Dendritic cell treated with granulocyte-macrophage colony-stimulating factor and Interleukin-4, amounts not matched to agents 40 ng/mL and 50 ng/mL, for 4 days (primary cell): ENCODE data around the gene BOC.
A peak's percentile ranks its signal among the peaks of the same experiment; 100 is the strongest.

Source experiments
- H3K27ac Mint-ChIP-seq: one replicate; pipeline ENCODE4 v1.8.0; 2022; ENCODE audit warnings: mild to moderate bottlenecking, mixed read lengths
- H3K27me3 Mint-ChIP-seq: one replicate; pipeline ENCODE4 v1.8.0; 2022; ENCODE audit warnings: mild to moderate bottlenecking, mixed read lengths
- H3K36me3 Mint-ChIP-seq: one replicate; pipeline ENCODE4 v1.8.0; 2022; ENCODE audit warnings: low read depth, mixed read lengths
- H3K4me1 Mint-ChIP-seq: one replicate; pipeline ENCODE4 v1.8.0; 2022; ENCODE audit warnings: low read depth, mixed read lengths
- H3K4me3 Mint-ChIP-seq: one replicate; pipeline ENCODE4 v1.8.0; 2022; ENCODE audit warnings: mild to moderate bottlenecking, moderate library complexity, mixed read lengths
- H3K9me3 Mint-ChIP-seq: one replicate; pipeline ENCODE4 v1.8.0; 2022; ENCODE audit warnings: mixed read lengths
- intact Hi-C: fragments of 100-400 bp; cut with micrococcal nuclease; formaldehyde crosslinking; loops from one replicate; pipeline ENCODE4 v1.15.0; 2022

BOC gene

DNA sequence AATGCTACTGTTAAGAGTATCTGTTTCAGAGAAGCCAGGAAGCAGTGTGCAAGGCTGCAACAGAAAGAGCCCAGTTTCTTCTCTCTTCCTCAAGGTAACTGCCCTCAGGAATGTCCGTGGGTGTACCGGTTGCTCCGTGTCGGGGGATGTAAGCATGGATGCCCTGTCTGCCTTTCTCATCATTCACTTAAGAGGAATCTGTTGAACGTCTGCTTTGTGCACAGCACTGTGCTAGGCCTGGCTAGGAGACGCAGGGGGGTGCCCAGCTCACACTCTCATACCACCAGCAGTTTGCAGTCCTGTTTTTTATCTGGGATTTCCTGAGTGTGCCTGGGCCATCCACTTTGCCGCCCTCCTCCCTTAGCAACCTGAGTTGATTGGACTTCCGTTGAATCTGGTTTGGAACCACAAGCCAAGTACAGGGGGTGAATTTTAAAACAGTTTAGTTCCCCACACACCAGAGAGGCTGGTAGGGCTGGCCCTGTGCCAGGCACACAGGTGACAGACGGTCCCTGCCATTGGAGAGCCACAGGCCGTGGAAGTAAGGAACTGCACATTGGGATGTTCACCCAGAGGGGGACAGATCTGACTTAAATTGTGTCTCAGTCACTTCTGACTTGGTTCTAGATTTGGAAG lies 11.2 kb downstream of the BOC start:
- Mint-ChIP-seq H3K36me3 (no peaks in the 10 kb centered on the region), H3K4me3 (no peak overlapping the region), H3K27me3 (peaks cover 30% of the 10 kb centered on the region), H3K27ac (no peak overlapping the region), H3K9me3 (no peaks in the 10 kb centered on the region), H3K4me1 (peaks cover 57% of the 10 kb centered on the region)
- intact Hi-C loops: loop anchor here (5.0 kb wide), 1 partner anchor 35 kb away; no protein-coding TSS in a partner anchor

DNA sequence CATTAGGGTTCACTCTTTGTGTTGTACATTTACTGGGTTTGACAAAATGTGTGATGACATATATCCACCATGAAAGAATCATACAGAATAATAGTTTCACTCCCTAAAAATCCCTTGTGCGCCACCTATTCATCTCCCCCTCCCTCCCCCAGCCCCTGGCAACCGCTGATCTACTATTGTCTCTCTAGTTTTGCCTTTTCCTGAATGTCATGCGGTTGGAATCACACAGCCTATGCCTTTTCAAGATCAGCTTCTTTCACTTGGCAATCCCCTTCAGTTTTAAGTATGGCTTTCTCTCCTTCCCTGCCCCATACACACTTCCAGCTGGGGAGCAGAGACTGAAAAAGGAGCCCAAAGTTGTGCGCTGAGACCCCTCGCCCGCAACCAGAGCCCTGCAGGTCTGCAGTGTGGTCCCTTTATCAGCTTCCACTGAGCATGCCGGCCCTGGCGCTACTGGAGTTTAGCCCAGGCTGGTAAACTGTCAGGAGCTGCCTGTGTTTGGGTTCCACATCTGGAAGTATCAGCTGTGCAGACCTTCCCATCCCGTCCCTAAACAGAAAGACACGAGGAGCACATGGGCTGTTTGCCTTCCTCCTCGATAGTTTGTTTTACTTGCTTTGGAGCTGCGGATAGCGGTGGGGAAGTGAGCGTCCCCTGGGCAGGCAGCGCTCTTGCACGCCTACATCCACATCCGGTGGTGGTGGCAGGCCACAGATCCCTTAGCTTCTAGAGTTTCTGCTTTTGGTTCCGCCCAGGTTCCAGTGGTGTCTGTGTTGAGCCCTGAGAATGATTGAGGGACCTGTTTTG lies 12.3 kb downstream of the BOC start:
- no peaks in the 10 kb centered on the region for H3K9me3 Mint-ChIP-seq
- peak overlapping the region; percentile 65 for H3K27ac Mint-ChIP-seq
- H3K36me3 Mint-ChIP-seq: no peaks in the 10 kb centered on the region
- no peak overlapping the region for H3K4me3 Mint-ChIP-seq
- H3K4me1 Mint-ChIP-seq: peaks cover 50% of the 10 kb centered on the region
- H3K27me3 Mint-ChIP-seq: peaks cover 28% of the 10 kb centered on the region
- intact Hi-C loops: loop anchor here (5.0 kb wide), 1 partner anchor 34 kb away; no protein-coding TSS in a partner anchor

- H3K27ac Mint-ChIP-seq: no peak overlapping the region
- H3K36me3 Mint-ChIP-seq: no peaks in the 10 kb centered on the region
- intact Hi-C loops: no loop called here
- H3K9me3 Mint-ChIP-seq: no peaks in the 10 kb centered on the region
- peaks cover 41% of the 10 kb centered on the region for H3K4me1 Mint-ChIP-seq
- H3K4me3 Mint-ChIP-seq: no peak overlapping the region
- peaks cover 24% of the 10 kb centered on the region for H3K27me3 Mint-ChIP-seq
Measured at GRCh38 chr3:113225286-113225685, 13.9 kb downstream of the BOC start.

DNA sequence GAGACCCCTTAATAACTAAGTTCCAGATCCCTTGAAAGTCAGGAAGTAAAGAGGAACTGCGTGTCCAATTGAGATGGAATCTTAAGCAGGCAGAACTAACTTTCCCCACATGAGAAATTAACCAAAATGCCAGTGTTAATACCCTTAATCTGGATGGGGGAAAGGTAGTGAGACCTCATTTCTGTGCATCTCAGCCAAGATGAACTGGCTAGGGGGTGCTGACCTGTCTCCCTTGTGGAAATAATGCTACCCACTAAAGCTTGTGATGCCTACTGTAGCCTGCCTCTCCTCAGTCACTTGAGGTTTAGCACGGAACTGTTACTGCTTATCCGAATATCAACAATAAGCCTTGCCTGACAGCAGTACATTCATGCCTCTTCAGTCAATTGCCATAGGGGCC lies 15.1 kb downstream of the BOC start:
- Mint-ChIP-seq H3K36me3 (no peaks in the 10 kb centered on the region), H3K27ac (no peak overlapping the region), H3K4me3 (no peak overlapping the region), H3K4me1 (peaks cover 31% of the 10 kb centered on the region), H3K27me3 (peaks cover 12% of the 10 kb centered on the region), H3K9me3 (no peaks in the 10 kb centered on the region)
- intact Hi-C loops: no loop called here

- Mint-ChIP-seq H3K4me1 (peaks cover 26% of the 10 kb centered on the region), H3K9me3 (no peaks in the 10 kb centered on the region), H3K4me3 (no peak overlapping the region), H3K27ac (no peak overlapping the region), H3K36me3 (no peaks in the 10 kb centered on the region), H3K27me3 (peaks cover 6% of the 10 kb centered on the region)
- intact Hi-C loops: no loop called here
Measured at GRCh38 chr3:113227146-113227545, 15.8 kb downstream of the BOC start.

DNA sequence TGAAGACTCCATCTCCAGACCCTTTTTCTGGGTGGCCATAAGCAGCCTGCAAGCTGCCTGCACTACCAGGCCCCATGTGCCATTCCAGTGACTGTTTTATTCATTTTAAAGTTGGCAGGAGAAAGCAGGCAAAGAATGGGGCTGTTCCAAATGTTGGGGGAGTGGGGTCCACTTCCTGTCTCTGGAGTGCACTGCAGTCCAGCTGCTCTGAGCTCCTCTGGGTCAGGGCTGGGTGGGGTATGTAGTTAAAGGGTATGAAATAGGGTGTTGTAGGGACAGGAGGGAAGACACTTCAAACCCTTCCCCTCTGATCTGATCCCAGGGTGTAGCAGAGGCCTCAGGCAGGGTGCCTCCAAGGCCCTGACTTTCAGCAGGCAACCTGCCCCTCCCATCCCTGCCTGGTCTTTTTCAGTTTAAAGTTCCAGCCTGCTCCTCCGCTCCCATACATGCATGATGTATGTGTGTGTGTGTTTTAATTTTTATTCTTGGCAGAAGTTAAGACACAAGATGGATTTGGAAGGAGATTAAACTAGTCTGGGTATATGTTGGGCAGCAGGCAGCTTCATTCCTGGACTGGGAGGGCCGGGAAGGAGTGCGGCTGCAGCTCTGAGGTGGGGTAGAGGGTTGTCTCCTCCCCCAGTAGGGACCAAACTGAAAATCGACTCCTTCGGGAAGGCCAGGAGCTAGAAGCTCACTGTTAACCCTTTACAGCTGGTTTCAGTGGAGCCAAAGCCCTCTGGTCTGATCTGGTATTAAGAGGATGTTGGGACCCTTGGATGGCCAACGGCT lies 17.3 kb downstream of the BOC start:
- Mint-ChIP-seq H3K27me3 (no peaks in the 10 kb centered on the region), H3K36me3 (no peaks in the 10 kb centered on the region), H3K27ac (no peak overlapping the region), H3K9me3 (no peaks in the 10 kb centered on the region), H3K4me1 (peaks cover 10% of the 10 kb centered on the region), H3K4me3 (no peak overlapping the region)
- intact Hi-C loops: no loop called here

DNA sequence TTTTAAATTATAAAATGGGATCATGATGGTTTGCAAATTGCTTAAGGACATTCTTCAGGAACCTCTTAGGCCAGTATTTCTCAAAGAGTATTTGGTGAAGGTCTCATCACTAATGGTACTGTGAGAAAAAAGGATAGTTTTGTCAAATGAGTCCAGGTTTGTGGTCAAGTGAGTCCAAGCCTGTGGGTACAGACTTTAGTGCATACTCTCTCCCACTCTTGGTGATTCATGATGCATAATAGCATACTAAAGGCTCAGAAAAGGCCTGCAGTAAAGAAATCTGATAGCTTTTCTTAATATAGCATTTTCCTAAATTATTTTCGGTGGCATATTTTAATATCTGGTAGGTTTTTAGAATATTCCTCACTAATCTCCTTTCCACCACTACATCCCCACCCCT lies 20.0 kb downstream of the BOC start:
- H3K9me3 Mint-ChIP-seq: no peaks in the 10 kb centered on the region
- intact Hi-C loops: no loop called here
- H3K36me3 Mint-ChIP-seq: no peaks in the 10 kb centered on the region
- no peaks in the 10 kb centered on the region for H3K4me1 Mint-ChIP-seq
- no peaks in the 10 kb centered on the region for H3K27me3 Mint-ChIP-seq
- H3K27ac Mint-ChIP-seq: no peak overlapping the region
- no peak overlapping the region for H3K4me3 Mint-ChIP-seq

DNA sequence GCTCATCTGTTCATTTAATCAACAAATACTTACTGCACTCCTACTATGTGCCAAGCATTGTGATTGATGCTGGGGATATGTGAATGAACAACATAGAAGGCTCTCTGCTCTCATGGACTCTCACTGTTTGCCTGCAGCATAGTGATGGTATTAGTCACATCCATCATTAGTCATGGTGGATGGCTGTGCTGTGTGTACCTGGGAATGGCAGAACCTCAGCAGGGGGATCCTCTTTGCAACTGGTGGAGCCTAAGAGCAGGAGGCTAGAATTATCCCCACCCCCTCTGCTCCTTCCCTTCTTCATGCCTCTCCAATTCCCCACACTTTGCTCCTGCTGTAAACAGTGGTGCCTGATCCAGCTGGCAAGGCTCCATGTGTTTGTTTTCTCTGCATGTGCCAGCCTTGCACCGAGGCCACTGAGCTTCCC lies 20.5 kb downstream of the BOC start:
- H3K4me3 Mint-ChIP-seq: no peak overlapping the region
- H3K4me1 Mint-ChIP-seq: no peaks in the 10 kb centered on the region
- intact Hi-C loops: no loop called here
- H3K27me3 Mint-ChIP-seq: no peaks in the 10 kb centered on the region
- H3K9me3 Mint-ChIP-seq: no peaks in the 10 kb centered on the region
- no peak overlapping the region for H3K27ac Mint-ChIP-seq
- no peaks in the 10 kb centered on the region for H3K36me3 Mint-ChIP-seq

DNA sequence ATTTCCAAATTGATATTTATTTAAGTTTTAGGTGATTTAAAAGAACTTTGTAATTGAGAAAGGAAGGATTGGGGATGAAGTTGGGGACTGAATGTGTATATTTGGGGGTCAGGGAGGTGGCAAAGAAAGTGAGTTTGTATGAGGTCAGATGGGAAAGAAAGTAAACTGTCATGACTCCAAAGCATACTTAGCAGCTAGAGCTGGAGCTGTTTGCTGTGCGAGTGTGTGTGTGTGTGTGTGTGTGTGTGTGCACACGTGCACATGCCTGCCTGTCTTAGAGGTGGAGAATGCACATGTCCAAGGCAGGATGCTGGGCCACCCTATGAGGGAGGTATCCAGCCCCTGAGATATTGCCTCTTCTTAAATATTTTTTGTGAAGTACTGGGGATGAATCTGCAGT lies 21.0 kb downstream of the BOC start:
- Mint-ChIP-seq H3K9me3 (no peaks in the 10 kb centered on the region), H3K36me3 (no peaks in the 10 kb centered on the region), H3K4me3 (no peak overlapping the region), H3K27ac (no peak overlapping the region), H3K4me1 (no peaks in the 10 kb centered on the region), H3K27me3 (peaks cover 3% of the 10 kb centered on the region)
- intact Hi-C loops: no loop called here

DNA sequence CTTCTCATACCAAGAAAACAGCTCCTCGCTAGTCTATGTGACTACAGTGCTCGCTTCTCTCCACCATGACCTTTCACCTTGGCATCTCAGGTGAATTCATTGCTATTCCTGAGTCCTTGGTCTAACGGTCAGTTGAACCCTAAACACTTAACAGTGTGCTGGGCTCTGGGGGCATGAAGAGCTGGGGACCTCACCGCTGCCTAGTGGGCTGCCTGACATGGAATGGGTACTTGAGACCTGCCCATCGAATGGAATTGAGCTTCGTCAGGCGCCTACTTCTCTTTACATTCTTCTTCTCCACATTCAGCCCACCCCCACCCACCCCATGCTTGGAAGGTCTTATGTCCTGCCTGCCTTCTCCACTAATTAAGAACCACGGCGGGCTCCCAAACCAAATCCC lies 22.1 kb downstream of the BOC start:
- Mint-ChIP-seq H3K4me3 (no peak overlapping the region), H3K27me3 (peaks cover 6% of the 10 kb centered on the region), H3K27ac (no peak overlapping the region), H3K9me3 (no peaks in the 10 kb centered on the region), H3K36me3 (no peaks in the 10 kb centered on the region), H3K4me1 (no peaks in the 10 kb centered on the region)
- intact Hi-C loops: no loop called here

DNA sequence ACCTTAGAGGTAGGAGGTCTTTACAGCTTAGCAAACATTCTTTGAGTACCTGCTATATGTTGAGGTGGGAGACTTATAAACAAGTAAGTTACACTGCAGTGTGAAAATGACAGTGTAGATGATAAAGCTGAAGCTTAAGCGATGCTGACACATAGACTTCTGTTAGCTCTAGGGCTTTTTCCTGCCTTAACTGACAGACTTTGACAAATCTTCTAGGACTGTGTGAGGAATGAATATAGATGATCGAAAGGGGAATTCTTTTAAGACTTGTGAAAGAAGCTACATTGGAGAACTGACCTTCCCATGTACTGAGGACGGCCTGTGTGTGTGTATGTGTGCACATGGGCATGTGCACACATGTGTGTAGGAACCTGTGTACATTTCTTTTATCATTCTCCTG lies 22.7 kb downstream of the BOC start:
- H3K9me3 Mint-ChIP-seq: no peaks in the 10 kb centered on the region
- intact Hi-C loops: no loop called here
- H3K27me3 Mint-ChIP-seq: peaks cover 6% of the 10 kb centered on the region
- no peak overlapping the region for H3K27ac Mint-ChIP-seq
- H3K4me3 Mint-ChIP-seq: no peak overlapping the region
- no peaks in the 10 kb centered on the region for H3K4me1 Mint-ChIP-seq
- H3K36me3 Mint-ChIP-seq: no peaks in the 10 kb centered on the region

DNA sequence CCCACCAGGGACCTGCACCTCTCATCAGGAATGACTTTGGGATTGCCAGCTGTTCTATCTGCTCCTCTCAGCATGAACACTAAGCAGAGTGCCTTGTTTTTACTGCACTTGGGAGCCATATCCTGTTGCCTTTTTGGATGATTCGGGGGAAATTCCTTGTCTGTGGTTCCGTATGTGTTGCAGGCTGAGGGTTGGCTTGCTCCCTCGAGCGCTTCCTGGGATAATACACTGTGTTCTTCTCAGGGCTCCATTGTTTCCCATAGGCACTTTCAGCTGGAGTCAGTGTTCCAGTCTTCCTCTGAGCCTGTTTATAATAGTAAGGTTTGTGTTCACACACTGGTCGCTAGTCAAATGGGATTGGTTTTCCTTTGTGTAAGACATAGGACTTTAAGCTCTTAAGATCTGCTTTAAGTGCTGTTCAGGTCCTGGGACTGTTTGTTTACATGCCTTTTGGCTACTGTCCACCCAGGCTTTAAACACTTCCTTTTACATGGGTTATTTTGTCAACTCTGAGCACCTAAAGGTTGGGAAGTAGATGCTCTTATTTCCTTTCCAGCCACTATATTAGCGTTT lies 23.4 kb downstream of the BOC start:
- Mint-ChIP-seq H3K27me3 (peaks cover 8% of the 10 kb centered on the region), H3K9me3 (no peaks in the 10 kb centered on the region), H3K4me1 (no peaks in the 10 kb centered on the region), H3K27ac (no peak overlapping the region), H3K4me3 (no peak overlapping the region), H3K36me3 (no peaks in the 10 kb centered on the region)
- intact Hi-C loops: no loop called here

DNA sequence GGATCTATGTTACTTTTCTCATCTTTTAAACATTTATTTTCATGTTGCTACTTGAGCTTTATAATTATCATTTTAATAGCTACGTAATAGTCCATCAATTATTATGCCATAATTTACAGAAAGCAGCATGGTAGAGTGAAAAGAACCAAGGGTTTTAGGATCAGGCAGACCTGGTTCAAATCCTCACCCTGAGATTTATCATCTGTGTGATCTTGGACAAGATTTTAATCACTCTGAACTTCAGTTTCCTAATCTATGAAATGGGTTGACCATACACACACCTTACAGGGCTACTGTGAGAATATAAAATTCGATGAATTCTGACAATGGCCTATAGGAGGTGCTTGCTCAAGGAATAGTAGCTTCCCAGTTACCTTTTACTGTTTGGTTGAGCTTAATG lies 27.1 kb downstream of the BOC start:
- Mint-ChIP-seq H3K9me3 (no peaks in the 10 kb centered on the region), H3K27me3 (peaks cover 15% of the 10 kb centered on the region), H3K27ac (no peak overlapping the region), H3K4me3 (no peak overlapping the region), H3K4me1 (peaks cover 20% of the 10 kb centered on the region), H3K36me3 (no peaks in the 10 kb centered on the region)
- intact Hi-C loops: no loop called here

- Mint-ChIP-seq H3K27me3 (peaks cover 15% of the 10 kb centered on the region), H3K36me3 (no peaks in the 10 kb centered on the region), H3K9me3 (no peaks in the 10 kb centered on the region), H3K4me1 (peaks cover 20% of the 10 kb centered on the region), H3K4me3 (no peak overlapping the region), H3K27ac (no peak overlapping the region)
- intact Hi-C loops: no loop called here
Measured at GRCh38 chr3:113240841-113241240, 29.5 kb downstream of the BOC start.
